HEK293 (cell line): ENCODE measurements around the gene TPCN2.

Experiments used
- KLF1 ChIP-seq: fragments of 450-650 bp; formaldehyde crosslinking; IDR thresholded peaks from 2 replicates; pipeline ENCODE4 v1.5.1; 2016; ENCODE audit warnings: missing biosample characterization, missing genetic modification characterization
- PBX3 ChIP-seq: sonication (generic); formaldehyde crosslinking; IDR thresholded peaks from 2 replicates; pipeline ENCODE4 v1.8.1; 2022; ENCODE audit warnings: mild to moderate bottlenecking, moderate library complexity, missing genetic modification reagents
- ZBTB21 ChIP-seq: fragments of 450-650 bp; formaldehyde crosslinking; IDR thresholded peaks from 2 replicates; pipeline ENCODE4 v1.5.1; 2017; ENCODE audit warnings: missing biosample characterization, missing genetic modification characterization
- ZFHX2 ChIP-seq: fragments of 450-650 bp; formaldehyde crosslinking; conservative IDR thresholded peaks from 2 replicates; pipeline ENCODE4 v1.5.1; 2016; ENCODE audit warnings: missing biosample characterization, missing genetic modification characterization
- ZNF121 ChIP-seq: fragments of 450-650 bp; formaldehyde crosslinking; IDR thresholded peaks from 2 replicates; pipeline ENCODE4 v1.5.1; 2016; ENCODE audit warnings: missing biosample characterization, missing genetic modification characterization
- ZNF132 ChIP-seq: fragments of 450-650 bp; formaldehyde crosslinking; IDR thresholded peaks from 2 replicates; pipeline ENCODE4 v1.5.1; 2017; ENCODE audit warnings: missing biosample characterization, missing genetic modification characterization, borderline replicate concordance
- ZNF239 ChIP-seq: fragments of 450-650 bp; formaldehyde crosslinking; IDR thresholded peaks from 2 replicates; pipeline ENCODE4 v1.5.1; 2016; ENCODE audit warnings: missing biosample characterization, missing genetic modification characterization
- ZNF24 ChIP-seq: fragments of 450-650 bp; formaldehyde crosslinking; IDR thresholded peaks from 2 replicates; pipeline ENCODE4 v1.5.1; 2016; ENCODE audit warnings: missing biosample characterization, missing genetic modification characterization
- ZNF391 ChIP-seq: fragments of 450-650 bp; formaldehyde crosslinking; IDR thresholded peaks from 2 replicates; pipeline ENCODE4 v1.5.1; 2016; ENCODE audit warnings: low read depth, missing biosample characterization, missing genetic modification characterization, borderline replicate concordance
- ZNF768 ChIP-seq: fragments of 450-650 bp; formaldehyde crosslinking; IDR thresholded peaks from 2 replicates; pipeline ENCODE4 v1.5.1; 2018; ENCODE audit warnings: missing biosample characterization, mild to moderate bottlenecking, missing genetic modification characterization
- ZSCAN30 ChIP-seq: fragments of 450-650 bp; IDR thresholded peaks from 2 replicates; pipeline ENCODE4 v1.5.1; 2018; ENCODE audit warnings: missing biosample characterization, mild to moderate bottlenecking, missing genetic modification characterization, moderate library complexity
- TF ChIP-seq, protein P1 (sequence below): fragments of 450-650 bp; formaldehyde crosslinking; IDR thresholded peaks from 2 replicates; pipeline ENCODE4 v1.5.1; 2016; ENCODE audit warnings: missing biosample characterization, missing genetic modification characterization
- TF ChIP-seq, protein P2 (sequence below): fragments of 450-650 bp; formaldehyde crosslinking; IDR thresholded peaks from 2 replicates; pipeline ENCODE4 v1.5.1; 2016; ENCODE audit warnings: missing biosample characterization, missing genetic modification characterization
- TF ChIP-seq, protein P3 (sequence below): fragments of 450-650 bp; formaldehyde crosslinking; IDR thresholded peaks from 2 replicates; pipeline ENCODE4 v1.5.1; 2016; ENCODE audit warnings: missing biosample characterization, missing genetic modification characterization

- TF ChIP-seq, protein P1, sequence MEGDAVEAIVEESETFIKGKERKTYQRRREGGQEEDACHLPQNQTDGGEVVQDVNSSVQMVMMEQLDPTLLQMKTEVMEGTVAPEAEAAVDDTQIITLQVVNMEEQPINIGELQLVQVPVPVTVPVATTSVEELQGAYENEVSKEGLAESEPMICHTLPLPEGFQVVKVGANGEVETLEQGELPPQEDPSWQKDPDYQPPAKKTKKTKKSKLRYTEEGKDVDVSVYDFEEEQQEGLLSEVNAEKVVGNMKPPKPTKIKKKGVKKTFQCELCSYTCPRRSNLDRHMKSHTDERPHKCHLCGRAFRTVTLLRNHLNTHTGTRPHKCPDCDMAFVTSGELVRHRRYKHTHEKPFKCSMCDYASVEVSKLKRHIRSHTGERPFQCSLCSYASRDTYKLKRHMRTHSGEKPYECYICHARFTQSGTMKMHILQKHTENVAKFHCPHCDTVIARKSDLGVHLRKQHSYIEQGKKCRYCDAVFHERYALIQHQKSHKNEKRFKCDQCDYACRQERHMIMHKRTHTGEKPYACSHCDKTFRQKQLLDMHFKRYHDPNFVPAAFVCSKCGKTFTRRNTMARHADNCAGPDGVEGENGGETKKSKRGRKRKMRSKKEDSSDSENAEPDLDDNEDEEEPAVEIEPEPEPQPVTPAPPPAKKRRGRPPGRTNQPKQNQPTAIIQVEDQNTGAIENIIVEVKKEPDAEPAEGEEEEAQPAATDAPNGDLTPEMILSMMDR, result no peak
- TF ChIP-seq, protein P2, sequence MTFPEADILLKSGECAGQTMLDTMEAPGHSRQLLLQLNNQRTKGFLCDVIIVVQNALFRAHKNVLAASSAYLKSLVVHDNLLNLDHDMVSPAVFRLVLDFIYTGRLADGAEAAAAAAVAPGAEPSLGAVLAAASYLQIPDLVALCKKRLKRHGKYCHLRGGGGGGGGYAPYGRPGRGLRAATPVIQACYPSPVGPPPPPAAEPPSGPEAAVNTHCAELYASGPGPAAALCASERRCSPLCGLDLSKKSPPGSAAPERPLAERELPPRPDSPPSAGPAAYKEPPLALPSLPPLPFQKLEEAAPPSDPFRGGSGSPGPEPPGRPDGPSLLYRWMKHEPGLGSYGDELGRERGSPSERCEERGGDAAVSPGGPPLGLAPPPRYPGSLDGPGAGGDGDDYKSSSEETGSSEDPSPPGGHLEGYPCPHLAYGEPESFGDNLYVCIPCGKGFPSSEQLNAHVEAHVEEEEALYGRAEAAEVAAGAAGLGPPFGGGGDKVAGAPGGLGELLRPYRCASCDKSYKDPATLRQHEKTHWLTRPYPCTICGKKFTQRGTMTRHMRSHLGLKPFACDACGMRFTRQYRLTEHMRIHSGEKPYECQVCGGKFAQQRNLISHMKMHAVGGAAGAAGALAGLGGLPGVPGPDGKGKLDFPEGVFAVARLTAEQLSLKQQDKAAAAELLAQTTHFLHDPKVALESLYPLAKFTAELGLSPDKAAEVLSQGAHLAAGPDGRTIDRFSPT (tag by site-specific recombination), result no peak
- TF ChIP-seq ZNF121 (tag by site-specific recombination), result no peak
- TF ChIP-seq PBX3 (CRISPR knock-in tag), result no peak
- TF ChIP-seq ZNF391 (tag by site-specific recombination), result no peak
- TF ChIP-seq ZNF132 (tag by site-specific recombination), result no peak
- no peak for TF ChIP-seq ZNF239 (tag by site-specific recombination)
- TF ChIP-seq ZSCAN30 (tag by site-specific recombination), result no peak
- no peak for TF ChIP-seq KLF1 (tag by site-specific recombination)
- no peak for TF ChIP-seq ZFHX2
- TF ChIP-seq ZNF768 (tag by site-specific recombination), result no peak
- TF ChIP-seq, protein P3, sequence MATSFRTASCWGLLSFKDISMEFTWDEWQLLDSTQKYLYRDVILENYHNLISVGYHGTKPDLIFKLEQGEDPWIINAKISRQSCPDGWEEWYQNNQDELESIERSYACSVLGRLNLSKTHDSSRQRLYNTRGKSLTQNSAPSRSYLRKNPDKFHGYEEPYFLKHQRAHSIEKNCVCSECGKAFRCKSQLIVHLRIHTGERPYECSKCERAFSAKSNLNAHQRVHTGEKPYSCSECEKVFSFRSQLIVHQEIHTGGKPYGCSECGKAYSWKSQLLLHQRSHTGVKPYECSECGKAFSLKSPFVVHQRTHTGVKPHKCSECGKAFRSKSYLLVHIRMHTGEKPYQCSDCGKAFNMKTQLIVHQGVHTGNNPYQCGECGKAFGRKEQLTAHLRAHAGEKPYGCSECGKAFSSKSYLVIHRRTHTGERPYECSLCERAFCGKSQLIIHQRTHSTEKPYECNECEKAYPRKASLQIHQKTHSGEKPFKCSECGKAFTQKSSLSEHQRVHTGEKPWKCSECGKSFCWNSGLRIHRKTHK, result no peak
- TF ChIP-seq ZNF24, result no peak
- TF ChIP-seq ZBTB21 (tag by site-specific recombination), result no peak
Measured at GRCh38 chr11:69116671-69117070, 67.9 kb downstream of the TPCN2 start.
